Keratinocyte (primary cell): ENCODE measurements around the gene KRTAP10-12. TPM values are rescaled to one million over a fixed set of nuclear protein-coding genes. Genes with fewer than 3 reads are reported as not detected.

Experiments
- DNase-seq: peaks from one replicate; pipeline ENCODE4 v3.0.0-alpha.2; 2011; ENCODE audit warnings: low read depth, missing footprints, low spot score
- FAIRE-seq: peaks from 2 replicates; lab custom pipeline; 2011; peaks lifted over from hg19 to GRCh38; lab: Jason Lieb, UNC
- H2AFZ ChIP-seq: 2 replicates; pipeline ENCODE4 v1.6.0; 2012; ENCODE audit warnings: low read length, control low read depth, inconsistent platforms; ENCODE audit not compliant: control insufficient read depth
- H3K27ac ChIP-seq: 2 replicates; pipeline ENCODE4 v1.5.1; 2011; ENCODE audit warnings: low read length; ENCODE audit not compliant: control insufficient read depth, insufficient read depth
- H3K27me3 ChIP-seq: 3 replicates; pipeline ENCODE4 v1.6.0; 2011; ENCODE audit warnings: low read length; ENCODE audit not compliant: control insufficient read depth, insufficient read depth; ENCODE audit errors: extremely low read depth
- H3K36me3 ChIP-seq, 2 experiments: 2 replicates in 1 of 2; 3 replicates in 1 of 2; pipeline ENCODE4 v1.5.1; 2011; ENCODE audit warnings: low read length in 2 of 2, mild to moderate bottlenecking in 1 of 2; ENCODE audit not compliant: control insufficient read depth in 2 of 2, insufficient read depth in 2 of 2; ENCODE audit errors: extremely low read depth in 1 of 2
- H3K4me1 ChIP-seq: 3 replicates; pipeline ENCODE4 v1.5.1; 2011; ENCODE audit warnings: low read length; ENCODE audit not compliant: control insufficient read depth, insufficient read depth; ENCODE audit errors: extremely low read depth
- H3K4me2 ChIP-seq: 3 replicates; pipeline ENCODE4 v1.6.0; 2011; ENCODE audit warnings: low read depth, low read length; ENCODE audit not compliant: control insufficient read depth, insufficient read depth; ENCODE audit errors: extremely low read depth
- H3K4me3 ChIP-seq, 3 experiments: fragments of 200-600 bp in 1 of 3; sonication (generic) in 1 of 3; 2 replicates in 2 of 3; 3 replicates in 1 of 3; pipeline ENCODE4 v1.5.1; 2011 to 2016; ENCODE audit warnings: low read length in 3 of 3, mild to moderate bottlenecking in 3 of 3, control low read depth in 2 of 3, inconsistent platforms in 1 of 3, low read depth in 1 of 3, mixed read lengths in 1 of 3, mixed run types in 1 of 3, moderate library complexity in 1 of 3; ENCODE audit not compliant: control insufficient read depth in 2 of 3, insufficient read depth in 2 of 3; ENCODE audit errors: extremely low read depth in 1 of 3
- H3K79me2 ChIP-seq: 2 replicates; pipeline ENCODE4 v1.6.0; 2012; ENCODE audit warnings: low read length; ENCODE audit not compliant: control insufficient read depth, insufficient read depth
- H3K9ac ChIP-seq: 3 replicates; pipeline ENCODE4 v1.6.0; 2011; ENCODE audit warnings: low read length; ENCODE audit not compliant: control insufficient read depth, insufficient read depth; ENCODE audit errors: extremely low read depth
- H3K9me1 ChIP-seq: 3 replicates; pipeline ENCODE4 v1.6.0; 2011; ENCODE audit warnings: low read length; ENCODE audit not compliant: control insufficient read depth, insufficient read depth; ENCODE audit errors: extremely low read depth
- H3K9me3 ChIP-seq: 2 replicates; pipeline ENCODE4 v1.5.1; 2012; ENCODE audit warnings: low read depth, low read length; ENCODE audit not compliant: control insufficient read depth
- H4K20me1 ChIP-seq: 3 replicates; pipeline ENCODE4 v1.6.0; 2011; ENCODE audit warnings: low read length; ENCODE audit not compliant: control insufficient read depth, insufficient read depth; ENCODE audit errors: extremely low read depth
- CTCF ChIP-seq, 3 experiments: IDR thresholded peaks in 1 of 3; conservative IDR thresholded peaks in 1 of 3; optimal IDR thresholded peaks in 1 of 3; 2 replicates in 2 of 3; 3 replicates in 1 of 3; pipeline versions ENCODE3 to v1.5.1; 2011; ENCODE audit warnings: low read length in 3 of 3, mild to moderate bottlenecking in 3 of 3, moderate library complexity in 2 of 3, control low read depth in 1 of 3, inconsistent platforms in 1 of 3; ENCODE audit not compliant: insufficient read depth in 2 of 3; ENCODE audit errors: extremely low read depth in 1 of 3
- EZH2 ChIP-seq: IDR thresholded peaks from one replicate; pipeline ENCODE4 v1.6.1; 2012; ENCODE audit warnings: inconsistent platforms, mild to moderate bottlenecking, low read length, moderate library complexity
- dilution Hi-C: fragments of 300-500 bp; cut with MboI; formaldehyde crosslinking; loops from one replicate; pipeline ENCODE4 v1.7.0; 2020; ENCODE audit warnings: low sequenced_read_pairs; ENCODE audit not compliant: extremely low pct_ligation_motif_present
- polyA plus RNA-seq, 5 experiments: library from polyadenylated mRNA; depleted of rRNA in 3 of 5; stranded (reverse) in 3 of 5; stranded (forward) in 1 of 5; unstranded in 1 of 5; fragments of >200 nt; gene quantifications; 1 replicate in 1 of 5; 2 replicates in 3 of 5; 3 replicates in 1 of 5; pipeline versions ENCODE4 v1.2.1 to v1.2.3, GENCODE V29; 2011 to 2012; ENCODE audit warnings: missing spikeins in 2 of 5, low read depth in 1 of 5, low replicate concordance in 1 of 5

KRTAP10-12 gene
- polyA plus RNA-seq, 1 donor (not counting 4 experiments of a cell fraction or from before 2014, with no cell fraction given) = not detected

DNA sequence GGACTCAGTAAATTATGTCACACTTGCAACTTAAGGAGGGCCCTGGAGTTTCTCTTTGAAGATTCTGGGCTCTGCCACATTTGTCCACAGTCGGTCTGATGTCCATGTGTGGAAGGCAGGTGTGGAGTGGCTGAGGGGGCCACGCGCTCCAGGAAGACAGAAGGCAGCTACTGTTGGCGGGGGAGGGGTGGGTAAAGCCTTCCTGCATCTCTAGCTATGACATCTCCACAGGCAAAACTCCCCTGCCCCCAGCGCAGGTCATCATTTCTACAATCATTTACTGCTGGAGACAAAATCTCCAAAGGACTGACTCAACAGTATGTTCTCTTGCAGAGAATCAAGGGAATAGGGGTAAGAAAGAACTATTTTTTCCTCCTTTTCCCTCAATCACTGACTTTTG, 25.8 kb downstream of the KRTAP10-12 start:
- H3K4me2 ChIP-seq = no peak overlapping the region
- no peaks in the 10 kb centered on the region for H3K9me1 ChIP-seq
- H3K9me3 ChIP-seq = no peaks in the 10 kb centered on the region
- FAIRE-seq (no peak), DNase-seq (no peak)
- H3K27me3 ChIP-seq = peaks cover 26% of the 10 kb centered on the region
- H3K4me3 ChIP-seq = no peak overlapping the region
- TF ChIP-seq CTCF (optimal IDR thresholded peaks at IDR 0.05 in 1 of 3, IDR thresholded peaks at IDR 0.05 in 1 of 3, conservative IDR thresholded peaks at IDR 0.05 in 1 of 3; ENCODE audit: extremely low read depth in 1 of 3, insufficient read depth in 2 of 3, low read length in 3 of 3) (no peak), EZH2 (no peak)
- dilution Hi-C loops = no loop called here
- no peak overlapping the region for H3K27ac ChIP-seq
- H3K4me1 ChIP-seq = no peaks in the 10 kb centered on the region
- H3K9ac ChIP-seq = no peak overlapping the region
- H3K36me3 ChIP-seq = no peaks in the 10 kb centered on the region
- H2AFZ ChIP-seq = no peak overlapping the region
- no peaks in the 10 kb centered on the region for H4K20me1 ChIP-seq
- no peaks in the 10 kb centered on the region for H3K79me2 ChIP-seq

DNA sequence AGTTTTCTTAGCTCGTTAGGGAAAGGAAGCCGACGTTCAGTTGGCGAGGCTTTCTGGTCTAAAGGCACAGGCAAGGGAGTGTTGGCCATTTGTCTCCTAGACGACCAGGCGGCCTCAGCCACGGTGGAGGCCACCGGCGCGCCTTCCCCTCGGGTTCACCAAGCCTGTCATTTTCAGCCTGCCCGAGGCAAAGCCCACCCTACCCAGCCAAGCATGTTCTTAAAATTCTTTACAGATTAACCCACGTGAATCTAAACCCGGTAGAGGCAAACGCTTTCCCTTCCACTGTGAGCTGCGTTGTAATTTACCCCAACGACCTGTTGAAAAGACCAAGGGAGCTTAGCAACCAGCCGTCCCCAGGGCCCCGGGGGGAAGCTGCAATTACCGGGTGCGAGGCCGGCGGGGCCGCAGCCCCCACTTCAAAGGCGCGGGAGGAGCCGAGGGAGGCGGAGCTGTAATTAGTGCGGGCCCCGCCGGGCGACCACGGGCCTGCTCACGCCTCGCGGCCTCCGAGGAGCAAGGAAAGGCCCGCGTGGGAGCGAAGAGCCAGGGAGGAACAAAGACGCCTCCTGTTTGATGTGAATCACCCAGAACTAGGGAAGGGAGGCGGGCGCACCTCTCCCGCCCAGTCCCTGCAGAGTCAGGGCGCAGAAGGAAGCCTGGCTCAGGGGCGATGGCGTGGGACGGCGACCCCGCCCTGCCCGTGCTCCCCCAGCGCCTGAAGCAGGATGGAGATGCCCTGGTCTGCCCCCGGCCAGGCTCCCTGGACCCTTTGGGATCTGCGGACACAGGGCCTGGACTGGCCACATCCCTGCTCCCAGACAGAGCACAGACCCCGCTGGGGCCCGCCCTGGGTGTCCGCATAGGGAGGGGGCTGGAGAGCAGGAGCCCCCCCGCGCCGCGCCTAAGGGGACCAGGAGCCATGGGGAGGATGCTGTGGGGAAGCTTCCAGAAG, 26.5 kb downstream of the KRTAP10-12 start:
- Histone ChIP-seq H3K4me3 (no peak overlapping the region), H4K20me1 (no peaks in the 10 kb centered on the region), H3K9me1 (no peaks in the 10 kb centered on the region), H3K4me2 (no peak overlapping the region), H3K9me3 (no peaks in the 10 kb centered on the region), H3K4me1 (no peaks in the 10 kb centered on the region), H3K27me3 (peaks cover 26% of the 10 kb centered on the region), H3K36me3 (no peaks in the 10 kb centered on the region), H3K9ac (no peak overlapping the region), H3K79me2 (no peaks in the 10 kb centered on the region), H2AFZ (no peak overlapping the region), H3K27ac (no peak overlapping the region)
- dilution Hi-C loops = no loop called here
- FAIRE-seq = no peak
- DNase-seq = no peak
- TF ChIP-seq EZH2 (no peak), CTCF (optimal IDR thresholded peaks at IDR 0.05 in 1 of 3, IDR thresholded peaks at IDR 0.05 in 1 of 3, conservative IDR thresholded peaks at IDR 0.05 in 1 of 3; ENCODE audit: extremely low read depth in 1 of 3, insufficient read depth in 2 of 3, low read length in 3 of 3) (no peak)
